HFF-Myc (cell line): ENCODE data around the gene KIAA0930.

ENCODE experiments used
- DNase-seq: peaks from one replicate; pipeline ENCODE4 v3.0.0-alpha.2; 2011; ENCODE audit warnings: low read depth; ENCODE audit errors: extremely low read depth
- H3K4me3 ChIP-seq: replicated peaks from 2 replicates; pipeline ENCODE4 v1.5.1; 2011; ENCODE audit warnings: low read depth, mild to moderate bottlenecking, control low read depth, low read length
- TF ChIP-seq, protein P1 (sequence below): IDR thresholded peaks from 2 replicates; pipeline ENCODE4 v1.5.1; 2012; ENCODE audit warnings: mild to moderate bottlenecking, low read depth, low read length, control low read depth; ENCODE audit errors: missing control alignments

KIAA0930 gene

DNA sequence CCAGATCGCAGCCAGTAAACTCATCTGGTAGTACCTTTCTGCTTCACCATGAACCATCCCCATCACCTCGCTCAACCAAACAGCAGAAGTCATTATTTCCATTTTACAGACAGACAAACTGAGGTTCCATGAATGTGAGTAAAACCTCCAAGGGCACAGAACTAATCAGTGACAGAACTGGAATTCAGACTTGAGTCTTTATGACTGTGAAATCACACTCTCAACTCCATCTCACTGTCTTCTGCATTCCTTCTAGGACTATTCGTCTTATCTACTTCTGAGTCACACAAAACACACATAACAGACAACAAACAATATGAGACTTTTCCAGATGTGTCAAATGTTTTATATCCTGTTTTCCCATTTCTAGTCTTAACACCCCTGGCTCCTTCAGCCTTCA, 86.3 kb downstream of the KIAA0930 start:
- H3K4me3 ChIP-seq: no peak overlapping the region
- TF ChIP-seq, protein P1, sequence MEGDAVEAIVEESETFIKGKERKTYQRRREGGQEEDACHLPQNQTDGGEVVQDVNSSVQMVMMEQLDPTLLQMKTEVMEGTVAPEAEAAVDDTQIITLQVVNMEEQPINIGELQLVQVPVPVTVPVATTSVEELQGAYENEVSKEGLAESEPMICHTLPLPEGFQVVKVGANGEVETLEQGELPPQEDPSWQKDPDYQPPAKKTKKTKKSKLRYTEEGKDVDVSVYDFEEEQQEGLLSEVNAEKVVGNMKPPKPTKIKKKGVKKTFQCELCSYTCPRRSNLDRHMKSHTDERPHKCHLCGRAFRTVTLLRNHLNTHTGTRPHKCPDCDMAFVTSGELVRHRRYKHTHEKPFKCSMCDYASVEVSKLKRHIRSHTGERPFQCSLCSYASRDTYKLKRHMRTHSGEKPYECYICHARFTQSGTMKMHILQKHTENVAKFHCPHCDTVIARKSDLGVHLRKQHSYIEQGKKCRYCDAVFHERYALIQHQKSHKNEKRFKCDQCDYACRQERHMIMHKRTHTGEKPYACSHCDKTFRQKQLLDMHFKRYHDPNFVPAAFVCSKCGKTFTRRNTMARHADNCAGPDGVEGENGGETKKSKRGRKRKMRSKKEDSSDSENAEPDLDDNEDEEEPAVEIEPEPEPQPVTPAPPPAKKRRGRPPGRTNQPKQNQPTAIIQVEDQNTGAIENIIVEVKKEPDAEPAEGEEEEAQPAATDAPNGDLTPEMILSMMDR: no peak
- no peak for DNase-seq

DNA sequence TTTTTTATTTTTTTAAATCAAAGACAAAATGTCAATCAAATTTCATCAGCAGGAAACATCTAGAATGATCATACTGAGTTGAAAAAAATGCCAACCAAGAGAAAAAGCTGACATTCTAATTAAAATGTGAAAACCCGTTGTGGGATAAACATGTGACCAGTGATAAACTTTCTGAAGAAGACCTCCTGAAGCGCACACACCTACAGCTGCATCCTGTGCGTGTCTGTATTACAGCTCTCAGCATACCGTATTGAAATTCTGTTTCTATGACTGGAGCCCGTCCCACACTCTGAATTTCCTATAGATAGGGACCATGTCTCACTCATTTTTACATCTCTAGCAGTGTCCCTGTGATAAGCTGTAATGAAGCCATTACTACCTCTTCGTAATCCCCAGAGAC, 89.2 kb downstream of the KIAA0930 start:
- no peak overlapping the region for H3K4me3 ChIP-seq
- TF ChIP-seq, protein P1: no peak
- DNase-seq: no peak

DNA sequence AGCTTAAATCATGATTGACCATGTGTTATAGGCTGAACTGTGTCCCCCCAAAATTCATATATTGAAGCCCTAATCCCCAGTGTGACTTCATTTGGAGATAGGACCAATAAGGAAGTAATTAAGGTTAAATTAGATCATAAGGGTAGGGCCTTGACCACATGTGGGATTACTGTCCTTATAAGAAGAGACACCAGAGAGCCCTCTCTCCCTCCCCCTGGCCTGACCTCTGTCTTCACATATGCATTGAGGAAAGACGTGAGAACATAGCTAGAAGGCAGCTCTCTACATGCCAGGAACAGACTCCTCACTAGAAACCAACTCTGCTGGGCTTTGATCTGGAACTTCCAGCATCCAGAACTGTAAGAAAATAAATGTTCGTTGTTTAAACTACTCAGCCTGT, 90.6 kb downstream of the KIAA0930 start:
- H3K4me3 ChIP-seq: no peak overlapping the region
- TF ChIP-seq, protein P1: no peak

DNA sequence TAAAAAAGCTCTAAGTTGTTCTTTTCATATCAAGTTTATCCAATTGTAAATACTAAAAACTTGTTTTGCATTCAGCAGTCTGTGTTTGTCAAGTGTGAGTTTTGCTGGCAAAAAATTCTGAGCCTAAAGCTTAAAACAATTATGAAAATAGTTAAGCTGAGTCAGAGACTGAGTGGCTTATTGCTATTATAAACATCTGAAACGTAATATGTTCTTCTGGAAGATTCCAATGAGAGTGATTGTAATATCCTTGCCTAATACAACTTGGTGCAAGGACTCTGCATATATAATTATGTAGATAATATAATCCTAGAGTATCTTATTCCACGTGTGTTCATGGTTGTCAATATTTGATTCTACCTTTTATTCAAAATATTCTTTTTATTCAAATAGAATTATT, 91.0 kb downstream of the KIAA0930 start:
- DNase-seq: no peak
- TF ChIP-seq, protein P1: no peak
- no peak overlapping the region for H3K4me3 ChIP-seq

More for the DNA sequence above, 90.6 kb downstream of the KIAA0930 start:
- DNase-seq: no peak

DNA sequence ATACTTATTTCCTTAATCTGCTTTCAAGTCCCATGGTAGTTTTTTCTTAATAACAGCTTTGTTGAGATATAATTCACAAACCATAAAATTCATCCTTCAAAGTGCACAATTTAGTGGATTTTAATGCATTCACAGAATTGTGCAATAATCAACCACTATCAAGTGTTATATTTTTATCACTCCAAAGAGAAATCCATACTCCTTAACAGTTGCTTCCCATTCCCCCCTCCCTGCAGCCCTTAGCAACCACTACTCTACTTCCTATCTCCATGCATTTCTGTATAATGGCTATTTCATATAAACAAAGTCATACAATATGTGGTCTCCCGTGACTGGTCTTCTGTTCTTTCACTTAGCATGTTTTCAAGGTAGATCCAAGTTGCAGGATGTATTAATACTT, 95.8 kb downstream of the KIAA0930 start:
- TF ChIP-seq, protein P1: no peak
- no peak overlapping the region for H3K4me3 ChIP-seq
- DNase-seq: no peak

DNA sequence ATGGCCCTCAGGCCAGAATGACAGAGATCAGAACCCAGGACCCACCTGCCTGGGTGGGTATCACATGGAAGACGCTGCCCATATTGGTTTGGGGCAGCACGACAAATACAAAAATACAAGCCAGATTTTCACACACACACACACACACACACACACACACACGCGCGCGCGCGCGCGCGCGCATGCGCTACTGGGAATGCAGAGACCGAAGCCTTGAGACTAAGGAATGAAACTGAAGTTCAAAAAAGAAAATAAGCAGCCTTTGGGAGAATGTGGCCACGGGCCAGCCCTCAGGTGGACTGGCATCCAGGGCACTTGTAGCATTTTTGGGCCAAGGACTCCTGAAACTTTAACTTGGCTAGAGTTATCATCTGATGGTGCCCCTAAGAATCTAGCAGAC, 98.3 kb downstream of the KIAA0930 start:
- H3K4me3 ChIP-seq: no peak overlapping the region
- TF ChIP-seq, protein P1: no peak
- no peak for DNase-seq
